AG10803 (cell line): ENCODE results near the gene LIX1.

Experiments
- DNase-seq: peaks from one replicate; pipeline ENCODE4 v3.0.0; 2010; ENCODE audit warnings: low read depth
- H3K4me3 ChIP-seq: 2 replicates; pipeline ENCODE4 v1.5.1; 2011; ENCODE audit warnings: mild to moderate bottlenecking, low read length, control low read depth
- TF ChIP-seq, protein P1 (sequence below): conservative IDR thresholded peaks from 2 replicates; pipeline ENCODE4 v1.5.1; 2011; ENCODE audit warnings: mild to moderate bottlenecking, low read length, control low read depth, inconsistent platforms

LIX1 gene

DNA sequence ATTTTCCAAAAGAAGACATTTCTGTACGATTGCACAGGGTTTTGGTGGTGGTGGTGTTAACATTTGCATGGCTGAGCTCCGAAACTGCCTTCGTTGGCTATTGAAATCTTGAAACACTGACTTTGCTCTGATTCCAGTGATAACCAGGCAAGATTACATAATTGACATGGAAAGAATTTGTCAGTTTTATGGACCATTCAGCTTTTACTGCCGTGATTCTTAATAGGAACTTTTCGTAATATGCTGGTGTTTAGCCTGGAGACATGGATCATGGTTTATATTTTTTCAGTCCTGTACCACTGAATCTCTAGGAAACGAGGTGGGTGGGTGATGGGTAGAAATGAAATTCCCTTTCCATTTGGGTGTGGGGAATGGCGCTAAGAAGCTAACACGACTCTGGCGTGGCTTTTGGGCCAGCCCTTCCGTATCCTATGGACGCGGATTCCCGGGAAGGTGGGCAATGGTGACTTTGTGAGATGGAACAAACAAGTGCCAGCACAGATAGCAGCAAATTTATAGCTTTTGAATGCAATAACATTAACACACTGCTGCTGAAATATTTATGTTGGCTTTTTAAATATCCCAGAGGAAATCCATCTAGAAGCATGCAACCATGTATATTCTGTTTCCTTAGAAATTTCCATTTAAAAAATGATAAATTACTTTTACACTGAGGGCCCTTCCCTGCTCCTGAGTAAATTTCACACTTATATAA, 36.8 kb downstream of the LIX1 start:
- TF ChIP-seq, protein P1, sequence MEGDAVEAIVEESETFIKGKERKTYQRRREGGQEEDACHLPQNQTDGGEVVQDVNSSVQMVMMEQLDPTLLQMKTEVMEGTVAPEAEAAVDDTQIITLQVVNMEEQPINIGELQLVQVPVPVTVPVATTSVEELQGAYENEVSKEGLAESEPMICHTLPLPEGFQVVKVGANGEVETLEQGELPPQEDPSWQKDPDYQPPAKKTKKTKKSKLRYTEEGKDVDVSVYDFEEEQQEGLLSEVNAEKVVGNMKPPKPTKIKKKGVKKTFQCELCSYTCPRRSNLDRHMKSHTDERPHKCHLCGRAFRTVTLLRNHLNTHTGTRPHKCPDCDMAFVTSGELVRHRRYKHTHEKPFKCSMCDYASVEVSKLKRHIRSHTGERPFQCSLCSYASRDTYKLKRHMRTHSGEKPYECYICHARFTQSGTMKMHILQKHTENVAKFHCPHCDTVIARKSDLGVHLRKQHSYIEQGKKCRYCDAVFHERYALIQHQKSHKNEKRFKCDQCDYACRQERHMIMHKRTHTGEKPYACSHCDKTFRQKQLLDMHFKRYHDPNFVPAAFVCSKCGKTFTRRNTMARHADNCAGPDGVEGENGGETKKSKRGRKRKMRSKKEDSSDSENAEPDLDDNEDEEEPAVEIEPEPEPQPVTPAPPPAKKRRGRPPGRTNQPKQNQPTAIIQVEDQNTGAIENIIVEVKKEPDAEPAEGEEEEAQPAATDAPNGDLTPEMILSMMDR, result no peak
- no peak overlapping the region for H3K4me3 ChIP-seq
- DNase-seq, result no peak

- no peak overlapping the region for H3K4me3 ChIP-seq
- DNase-seq, result no peak
- TF ChIP-seq, protein P1, result no peak
Measured at GRCh38 chr5:97102010-97102470, 40.4 kb downstream of the LIX1 start.

- TF ChIP-seq, protein P1, result no peak
- DNase-seq, result no peak
- H3K4me3 ChIP-seq, result no peak overlapping the region
Measured at GRCh38 chr5:97101189-97101910, 41.1 kb downstream of the LIX1 start.

- peak; percentile 6 for DNase-seq
- H3K4me3 ChIP-seq, result no peak overlapping the region
- TF ChIP-seq, protein P1, result no peak
Measured at GRCh38 chr5:97100476-97100875, 41.9 kb downstream of the LIX1 start.

DNA sequence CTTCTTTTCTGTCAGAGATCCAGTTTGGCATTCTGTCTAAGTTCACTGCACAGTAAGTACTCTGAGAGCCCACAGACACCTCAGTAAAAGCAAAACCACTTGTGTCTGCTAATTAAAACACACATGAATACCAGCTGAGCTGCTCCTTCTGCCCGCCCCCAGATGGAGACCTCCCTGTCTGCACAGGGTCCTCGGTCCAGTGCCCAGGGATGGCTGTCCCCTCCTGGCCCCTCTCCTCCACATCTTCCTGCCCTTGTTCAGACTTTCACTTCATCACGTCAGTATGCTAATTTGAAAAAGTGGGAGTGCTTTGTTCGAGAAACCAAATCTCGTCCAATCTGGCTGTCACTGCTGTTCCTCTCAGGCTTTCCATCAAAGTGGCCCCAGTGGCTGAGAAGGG, 43.5 kb downstream of the LIX1 start:
- TF ChIP-seq, protein P1, result no peak
- peak; percentile 3 for DNase-seq
- H3K4me3 ChIP-seq, result no peak overlapping the region

DNA sequence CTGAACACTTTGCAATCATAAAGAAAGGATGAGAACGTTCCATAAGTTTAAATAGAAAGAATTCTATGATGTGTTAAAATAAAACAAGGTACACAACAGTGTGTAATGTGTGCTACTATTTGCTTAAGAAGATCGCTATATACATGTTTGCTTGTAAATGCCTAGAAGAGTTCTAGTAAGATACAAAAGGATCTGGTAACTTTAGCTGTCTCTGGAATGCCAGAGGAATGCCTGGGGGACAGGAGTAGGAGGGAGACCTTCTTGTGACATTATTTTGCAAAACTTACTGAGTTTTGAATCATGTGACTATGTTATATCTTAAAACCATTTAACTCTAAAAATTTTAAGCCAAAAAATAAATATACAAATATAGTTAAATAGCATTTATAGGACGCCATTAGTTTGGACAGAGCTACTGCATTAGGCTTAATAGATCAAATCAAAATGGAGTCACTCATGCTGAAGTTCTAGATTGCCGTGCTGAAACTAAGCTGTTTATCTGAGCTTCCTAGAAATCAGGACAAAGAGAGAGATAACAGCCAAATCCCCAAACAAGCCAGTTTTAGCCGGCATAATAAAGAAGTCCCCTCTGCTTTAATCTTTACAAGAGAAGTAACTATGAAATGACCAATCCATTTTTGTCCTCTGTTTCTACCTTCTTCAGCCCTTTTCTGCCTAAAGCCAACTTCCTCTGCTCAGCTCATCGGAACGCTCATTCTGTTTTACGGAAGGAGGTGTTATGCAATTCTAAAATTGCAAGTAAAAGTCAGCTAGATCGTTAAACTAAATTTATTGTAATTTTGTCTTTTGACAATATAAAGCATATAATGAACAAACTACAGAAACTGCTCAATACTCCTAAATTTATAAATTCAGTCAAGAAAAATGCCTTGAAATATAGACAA, 44.8 kb downstream of the LIX1 start:
- H3K4me3 ChIP-seq, result no peak overlapping the region
- no peak for DNase-seq
- TF ChIP-seq, protein P1, result no peak
